ENCODE results near the gene AP1B1. TPM values are rescaled to one million over a fixed set of nuclear protein-coding genes. Genes with fewer than 3 reads are reported as not detected.

The AP1B1 gene
- total and polyA plus RNA-seq, 2 donors (not counting 1 experiment from before 2014, with no cell fraction given): 139 to 174 TPM

GRCh38 chr22:29315286-29316140, 72.9 kb downstream of the AP1B1 start, which contains the start of gene RASL10A:
Gene RASL10A, minus strand, starts transcription at chr22:29315697. Its CDS starts 451 bp downstream, at chr22:29315246.
- Mint-ChIP-seq H3K4me1 (peaks cover 31% of the 10 kb centered on the region), H3K4me3 (peak within 1 kb of the TSS; percentile 71), H3K9me3 (ENCODE audit: insufficient read depth) (no peaks in the 10 kb centered on the region), H3K27ac (no peak within 1 kb of the TSS), H3K27me3 (peaks cover 41% of the 10 kb centered on the region)
- WGBS (ENCODE audit: insufficient coverage): 7% methylated on average over 84 of the region's 103 CpGs
- DNase-seq: no peak
- Histone ChIP-seq H3K9me3 (ENCODE audit: control extremely low read depth in 1 of 3, control insufficient read depth in 2 of 3, insufficient read depth in 1 of 3, low read length in 2 of 3) (peaks cover 0 to 25% (median 0%) of the 10 kb centered on the region in 3 donors), H3K4me1 (ENCODE audit: control insufficient read depth in 2 of 2, insufficient read depth in 2 of 2, low read length in 2 of 2) (peaks cover 29 to 38% of the 10 kb centered on the region in 2 donors), H3K4me3 (ENCODE audit: control extremely low read depth in 1 of 5, extremely low read depth in 1 of 5, insufficient read depth in 1 of 5, low read depth in 2 of 5, low read length in 4 of 5) (peak within 1 kb of the TSS in 3 of 5 experiments; percentile 5 to 39 (median 8)), H3K27ac (ENCODE audit: low read length in 2 of 2) (no peak within 1 kb of the TSS), H3K27me3 (replicated peaks in 1 of 4; ENCODE audit: control extremely low read depth in 1 of 4, control insufficient read depth in 3 of 4, insufficient read depth in 4 of 4, low read length in 3 of 4) (peaks cover 0 to 55% (median 26%) of the 10 kb centered on the region in 4 experiments), H3K4me2 (replicated peaks; ENCODE audit: low read depth, low read length, poor library complexity, severe bottlenecking) (peak within 1 kb of the TSS; percentile 73), H2AFZ (ENCODE audit: insufficient read depth, low read depth, low read length, poor library complexity, severe bottlenecking) (no peak within 1 kb of the TSS), H4K20me1 (ENCODE audit: control insufficient read depth, insufficient read depth, low read length, poor library complexity, severe bottlenecking) (peaks cover 7% of the 10 kb centered on the region), H3K79me2 (ENCODE audit: control insufficient read depth, insufficient read depth, low read length) (no peaks in the 10 kb centered on the region), H3K9ac (ENCODE audit: low read length) (peak within 1 kb of the TSS; percentile 43), H3K36me3 (replicated peaks in 1 of 2; ENCODE audit: control extremely low read depth in 1 of 2, control insufficient read depth in 1 of 2, extremely low read depth in 1 of 2, insufficient read depth in 2 of 2, low read length in 1 of 2) (no peaks in the 10 kb centered on the region)
- TF ChIP-seq EZH2 (IDR thresholded peaks at IDR 0.05; ENCODE audit: borderline replicate concordance, insufficient read depth, low read depth, low read length, poor library complexity, severe bottlenecking): no peak
- TF ChIP-seq, protein P1, sequence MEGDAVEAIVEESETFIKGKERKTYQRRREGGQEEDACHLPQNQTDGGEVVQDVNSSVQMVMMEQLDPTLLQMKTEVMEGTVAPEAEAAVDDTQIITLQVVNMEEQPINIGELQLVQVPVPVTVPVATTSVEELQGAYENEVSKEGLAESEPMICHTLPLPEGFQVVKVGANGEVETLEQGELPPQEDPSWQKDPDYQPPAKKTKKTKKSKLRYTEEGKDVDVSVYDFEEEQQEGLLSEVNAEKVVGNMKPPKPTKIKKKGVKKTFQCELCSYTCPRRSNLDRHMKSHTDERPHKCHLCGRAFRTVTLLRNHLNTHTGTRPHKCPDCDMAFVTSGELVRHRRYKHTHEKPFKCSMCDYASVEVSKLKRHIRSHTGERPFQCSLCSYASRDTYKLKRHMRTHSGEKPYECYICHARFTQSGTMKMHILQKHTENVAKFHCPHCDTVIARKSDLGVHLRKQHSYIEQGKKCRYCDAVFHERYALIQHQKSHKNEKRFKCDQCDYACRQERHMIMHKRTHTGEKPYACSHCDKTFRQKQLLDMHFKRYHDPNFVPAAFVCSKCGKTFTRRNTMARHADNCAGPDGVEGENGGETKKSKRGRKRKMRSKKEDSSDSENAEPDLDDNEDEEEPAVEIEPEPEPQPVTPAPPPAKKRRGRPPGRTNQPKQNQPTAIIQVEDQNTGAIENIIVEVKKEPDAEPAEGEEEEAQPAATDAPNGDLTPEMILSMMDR (IDR thresholded peaks at IDR 0.05): no peak
- POLR2A ChIA-PET: no interaction called here
- intact Hi-C loops (cut with micrococcal nuclease): no loop called here
- CTCF ChIA-PET: no interaction called here
- ATAC-seq (ENCODE audit: low read depth): no peak

Data from B cell (primary cell).